HG02623 (cell line): ENCODE results near the gene LY6G6D.

Source experiments
- ATAC-seq: cut with Tn5 transposase; IDR thresholded peaks from one replicate; pipeline ENCODE4 v1.9.1; 2021; ENCODE audit warnings: moderate library complexity; ENCODE audit not compliant: unreplicated experiment

Gene LY6G6D

DNA sequence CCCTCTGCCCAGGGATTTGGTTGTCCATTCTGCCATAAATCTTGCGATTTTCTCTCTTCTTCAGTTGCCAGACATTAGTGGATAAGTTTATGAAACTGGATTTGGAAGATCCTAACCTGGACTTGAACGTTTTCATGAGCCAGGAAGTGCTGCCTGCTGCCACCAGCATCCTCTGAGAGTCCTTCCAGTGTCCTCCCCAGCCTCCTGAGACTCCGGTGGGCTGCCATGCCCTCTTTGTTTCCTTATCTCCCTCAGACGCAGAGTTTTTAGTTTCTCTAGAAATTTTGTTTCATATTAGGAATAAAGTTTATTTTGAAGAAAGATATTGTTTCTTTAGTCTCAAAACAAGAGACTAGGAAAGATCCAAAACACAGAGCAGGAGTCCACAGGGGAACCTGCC is 47.2 kb downstream of the LY6G6D start, which contains the start of gene SAPCD1:
Gene SAPCD1 (plus strand): TSS at position 301 of the 400 bp plus-strand sequence. CDS start 399 bp downstream, outside the sequence.
- ATAC-seq = no peak

DNA sequence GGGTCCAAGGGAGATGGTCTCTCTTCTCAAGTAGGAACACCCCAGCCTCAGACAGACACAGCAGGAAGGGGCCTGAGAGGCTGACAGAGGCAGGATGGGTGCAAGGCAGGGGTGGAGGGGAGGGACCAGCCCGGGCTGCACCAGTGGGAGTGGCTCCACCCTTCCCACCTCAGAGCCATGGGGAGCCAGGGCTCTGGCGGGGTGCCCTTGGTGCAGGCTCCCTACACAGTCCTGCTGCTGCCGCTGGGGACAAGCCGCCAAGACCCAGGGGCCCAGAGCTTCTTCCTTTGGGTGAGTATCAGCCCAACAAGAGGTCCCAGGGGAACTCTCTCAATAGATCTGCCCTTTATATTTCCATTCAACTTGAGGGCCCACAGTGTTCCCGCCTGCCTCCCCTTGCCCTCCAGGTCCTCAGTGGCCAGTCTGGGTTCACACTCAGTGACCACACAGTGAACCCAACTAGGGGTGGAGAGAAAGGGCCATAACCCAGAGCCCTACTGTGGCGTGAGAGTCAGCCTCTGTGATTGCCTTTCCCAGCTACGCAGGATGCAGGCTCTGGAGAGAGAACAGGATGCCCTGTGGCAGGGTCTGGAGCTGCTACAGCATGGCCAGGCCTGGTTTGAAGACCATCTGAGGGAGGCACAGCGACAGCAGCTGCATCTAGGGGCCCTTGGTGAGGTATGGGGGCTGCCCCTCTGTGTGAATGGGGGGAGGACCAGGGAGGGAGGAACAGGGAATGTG is 47.9 kb downstream of the LY6G6D start:
- no peak for ATAC-seq

DNA sequence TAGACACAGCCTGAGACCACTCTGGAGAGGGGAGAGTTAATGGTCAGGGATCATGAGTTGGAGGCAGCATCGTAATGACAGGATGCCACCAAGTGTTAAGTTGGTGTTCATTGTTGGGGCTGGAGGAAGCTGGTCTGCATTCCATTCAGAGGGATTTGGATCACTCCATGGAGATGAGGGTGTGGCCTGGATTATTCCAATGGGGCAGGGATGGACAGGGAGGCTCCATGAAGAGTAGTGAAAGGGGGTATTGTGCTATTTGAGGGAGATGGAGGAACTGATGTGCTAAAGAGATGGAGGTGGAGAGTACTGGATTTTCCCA is 48.4 kb downstream of the LY6G6D start:
- ATAC-seq = no peak

DNA sequence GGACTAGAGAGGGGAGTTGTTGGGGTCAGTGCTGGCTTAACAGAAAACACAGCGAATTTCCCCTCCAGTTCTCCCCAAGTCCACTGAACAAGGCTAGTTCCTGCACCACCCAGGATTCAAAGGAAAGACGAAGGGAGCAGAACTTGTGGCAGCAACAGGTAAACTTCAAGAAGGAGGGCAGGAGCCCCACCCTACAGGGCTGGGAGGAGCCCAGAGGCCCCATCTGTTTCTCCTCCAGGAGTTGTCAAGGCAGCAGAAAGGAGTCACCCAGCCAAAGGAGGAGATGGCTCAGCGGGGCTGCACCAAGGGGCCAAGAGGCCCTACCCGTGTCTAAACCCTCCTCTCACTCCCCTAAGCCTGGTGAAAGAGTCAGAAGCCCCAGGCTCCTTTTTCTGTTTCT is 49.0 kb downstream of the LY6G6D start:
- ATAC-seq = no peak

DNA sequence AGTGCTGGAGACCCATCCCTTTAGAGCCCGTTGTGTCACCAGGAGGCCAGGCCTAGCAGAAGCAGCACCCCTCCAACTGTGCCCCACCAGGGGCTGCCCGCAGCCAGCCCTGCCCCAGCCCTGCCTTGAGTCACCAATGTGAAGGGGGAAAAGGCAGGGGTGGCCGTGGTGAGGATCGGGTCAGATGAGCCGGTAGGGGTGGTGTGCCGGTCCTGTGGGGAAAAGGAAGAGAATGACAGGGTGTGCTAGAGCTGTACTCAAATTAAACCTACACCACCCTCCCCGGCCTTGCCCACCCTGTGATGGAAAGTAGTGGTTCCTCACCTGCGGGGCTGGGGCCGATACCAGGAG is 50.4 kb downstream of the LY6G6D start:
- ATAC-seq = no peak

DNA sequence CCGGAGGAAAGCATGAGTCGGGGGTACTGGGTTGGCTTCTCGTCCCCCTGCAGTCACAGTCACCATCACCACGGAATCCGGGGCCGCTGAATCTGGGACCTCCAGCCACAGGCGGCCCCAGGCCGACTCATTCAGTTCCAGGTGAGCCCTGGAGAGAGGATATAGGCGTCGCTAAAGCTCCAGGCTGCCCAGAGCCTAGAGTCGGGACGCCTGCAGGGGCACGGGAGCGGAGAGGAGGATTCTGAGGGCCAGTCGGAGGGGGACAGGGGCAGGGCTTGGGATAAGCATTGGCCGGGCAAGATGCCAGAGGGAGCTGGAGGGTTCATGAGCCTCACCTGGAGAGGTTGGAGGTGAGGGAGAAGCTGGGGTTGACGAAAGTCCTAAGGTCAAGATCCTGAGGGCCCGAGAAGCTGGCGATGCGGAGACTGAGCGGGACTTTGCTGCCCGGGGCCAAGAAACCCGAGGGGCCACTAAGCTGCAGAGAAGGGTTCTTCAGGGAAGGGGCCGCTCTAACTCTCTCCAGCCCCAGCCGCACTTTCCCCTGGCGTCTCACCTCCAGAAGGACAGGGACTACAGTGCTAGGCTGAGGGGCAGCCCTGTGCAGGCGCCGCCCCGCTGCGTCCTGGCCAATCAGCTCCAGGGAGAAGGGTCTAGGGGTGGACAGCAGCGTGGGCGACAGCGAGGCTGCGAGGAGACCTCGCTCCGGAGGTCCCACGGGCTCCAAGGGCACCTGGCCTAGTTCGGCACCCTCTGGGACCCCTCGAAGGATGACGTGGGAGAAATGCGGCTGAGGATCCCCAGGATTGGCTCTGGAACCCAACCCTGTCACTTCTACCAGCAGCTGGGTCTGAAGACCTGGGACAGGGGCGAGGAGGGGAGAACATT is 51.0 kb downstream of the LY6G6D start:
- no peak for ATAC-seq

DNA sequence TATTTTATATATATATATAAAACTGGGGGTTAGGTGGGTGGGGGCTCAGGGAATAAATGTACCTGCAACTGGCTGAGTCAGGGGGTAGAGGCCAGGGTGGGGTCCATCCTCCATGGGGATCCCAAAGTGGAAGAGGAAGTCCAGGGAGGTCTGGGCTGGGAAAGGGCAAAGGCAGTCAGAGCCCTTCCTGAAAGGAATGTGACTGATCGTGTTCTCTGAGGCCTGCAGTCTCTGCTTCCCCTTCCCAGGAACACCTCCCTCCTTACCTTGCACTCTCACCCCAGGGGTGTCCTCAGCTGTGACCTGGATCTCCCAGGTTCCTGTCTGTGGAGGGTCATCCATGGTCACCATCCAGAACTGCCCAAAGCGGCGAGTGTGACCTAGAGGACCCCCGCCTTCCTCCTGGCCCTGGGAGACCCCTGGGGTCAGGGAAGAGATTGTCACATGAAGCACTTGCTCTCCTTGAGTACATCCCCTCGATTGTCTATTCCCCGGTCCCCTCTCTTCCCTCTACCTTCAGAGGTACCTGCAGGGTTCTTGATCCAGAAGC is 52.0 kb downstream of the LY6G6D start:
- no peak for ATAC-seq
